Astrocyte (in vitro differentiated cells and primary cell): Measurements from ENCODE around the gene PARK7. TPM values are rescaled to one million over a fixed set of nuclear protein-coding genes. Genes with fewer than 3 reads are reported as not detected.
A peak's percentile ranks its signal among the peaks of the same experiment; 100 is the strongest.

Experiments
- DNase-seq: peaks from one replicate; pipeline ENCODE4 v3.0.0-alpha.2; 2010; ENCODE audit warnings: low read depth
- FAIRE-seq: peaks from 2 replicates; lab custom pipeline; 2011; peaks lifted over from hg19 to GRCh38; lab: Jason Lieb, UNC
- H2AFZ ChIP-seq: 2 replicates; pipeline ENCODE4 v1.6.0; 2012; ENCODE audit warnings: low read depth, low read length, inconsistent platforms
- H3K27ac ChIP-seq: 2 replicates; pipeline ENCODE4 v1.5.1; 2011; ENCODE audit warnings: low read depth, low read length, inconsistent platforms
- H3K27me3 ChIP-seq: 2 replicates; pipeline ENCODE4 v1.6.0; 2011; ENCODE audit warnings: low read length, inconsistent platforms; ENCODE audit not compliant: insufficient read depth
- H3K36me3 ChIP-seq: 2 replicates; pipeline ENCODE4 v1.5.1; 2011; ENCODE audit warnings: low read length, inconsistent platforms; ENCODE audit not compliant: insufficient read depth
- H3K4me1 ChIP-seq: 2 replicates; pipeline ENCODE4 v1.5.1; 2011; ENCODE audit warnings: low read length, inconsistent platforms; ENCODE audit not compliant: insufficient read depth
- H3K4me2 ChIP-seq: 2 replicates; pipeline ENCODE4 v1.6.0; 2012; ENCODE audit warnings: low read length, inconsistent platforms
- H3K4me3 ChIP-seq: 2 replicates; pipeline ENCODE4 v1.5.1; 2011; ENCODE audit warnings: low read depth, mild to moderate bottlenecking, low read length, inconsistent platforms; ENCODE audit not compliant: insufficient read depth
- H3K79me2 ChIP-seq: 2 replicates; pipeline ENCODE4 v1.6.0; 2012; ENCODE audit warnings: mild to moderate bottlenecking, low read length, inconsistent platforms; ENCODE audit not compliant: insufficient read depth
- H3K9ac ChIP-seq: 2 replicates; pipeline ENCODE4 v1.6.0; 2012; ENCODE audit warnings: mild to moderate bottlenecking, low read length, inconsistent platforms
- H3K9me3 ChIP-seq: 2 replicates; pipeline ENCODE4 v1.5.1; 2012; ENCODE audit warnings: low read depth, mild to moderate bottlenecking, low read length, inconsistent platforms; ENCODE audit not compliant: insufficient read depth
- H4K20me1 ChIP-seq: 2 replicates; pipeline ENCODE4 v1.6.0; 2012; ENCODE audit warnings: low read length, inconsistent platforms; ENCODE audit not compliant: insufficient read depth
- H3K27ac Mint-ChIP-seq: one replicate; pipeline ENCODE4 v1.8.0; 2021; ENCODE audit warnings: mild to moderate bottlenecking, mixed read lengths; ENCODE audit not compliant: unreplicated experiment
- H3K27me3 Mint-ChIP-seq: one replicate; pipeline ENCODE4 v1.8.0; 2021; ENCODE audit warnings: low read depth, mixed read lengths; ENCODE audit not compliant: unreplicated experiment
- H3K36me3 Mint-ChIP-seq: one replicate; pipeline ENCODE4 v1.8.0; 2021; ENCODE audit warnings: low read depth, mixed read lengths; ENCODE audit not compliant: unreplicated experiment
- H3K4me1 Mint-ChIP-seq: one replicate; pipeline ENCODE4 v1.8.0; 2021; ENCODE audit warnings: low read depth, mixed read lengths; ENCODE audit not compliant: unreplicated experiment
- H3K4me3 Mint-ChIP-seq: one replicate; pipeline ENCODE4 v1.8.0; 2021; ENCODE audit warnings: mild to moderate bottlenecking, moderate library complexity, mixed read lengths; ENCODE audit not compliant: unreplicated experiment
- H3K9me3 Mint-ChIP-seq: one replicate; pipeline ENCODE4 v1.8.0; 2021; ENCODE audit warnings: mild to moderate bottlenecking, mixed read lengths; ENCODE audit not compliant: unreplicated experiment
- CTCF ChIP-seq: IDR thresholded peaks from 2 replicates; pipeline ENCODE4 v1.5.1; 2011; ENCODE audit warnings: low read depth, mild to moderate bottlenecking, inconsistent platforms, low read length, moderate library complexity; ENCODE audit not compliant: insufficient read depth
- EZH2 ChIP-seq: IDR thresholded peaks from 2 replicates; pipeline ENCODE4 v1.6.1; 2012; ENCODE audit warnings: mild to moderate bottlenecking, low read length, inconsistent platforms; ENCODE audit not compliant: insufficient read depth
- total RNA-seq: library from RNA; stranded (reverse); gene quantifications from 2 replicates; pipeline ENCODE4 v1.2.1, GENCODE V29; 2021

PARK7 gene
- total RNA-seq, 1 donor from 2014 or later = 282 TPM

GRCh38 chr1:8021676-8022266 lies 60.3 kb downstream of the PARK7 start:
- no peak overlapping the region for H2AFZ ChIP-seq
- no peaks in the 10 kb centered on the region for H3K9me3 ChIP-seq
- Mint-ChIP-seq H3K4me1 (peaks cover 63% of the 10 kb centered on the region), H3K4me3 (peak overlapping the region; percentile 54), H3K9me3 (no peaks in the 10 kb centered on the region), H3K27me3 (no peaks in the 10 kb centered on the region), H3K36me3 (peaks cover 4% of the 10 kb centered on the region), H3K27ac (no peak overlapping the region)
- peak overlapping the region; percentile 83 for H3K4me2 ChIP-seq
- FAIRE-seq (no peak), DNase-seq (no peak)
- H3K27me3 ChIP-seq = no peaks in the 10 kb centered on the region
- H4K20me1 ChIP-seq = peaks cover 84% of the 10 kb centered on the region
- peaks cover 68% of the 10 kb centered on the region for H3K4me1 ChIP-seq
- H3K9ac ChIP-seq = peak overlapping the region; percentile 95
- H3K79me2 ChIP-seq = peaks cover 99% of the 10 kb centered on the region
- TF ChIP-seq EZH2 (no peak), CTCF (no peak)
- peak overlapping the region; percentile 98 for H3K4me3 ChIP-seq
- H3K36me3 ChIP-seq = no peaks in the 10 kb centered on the region
- peak overlapping the region; percentile 12 for H3K27ac ChIP-seq

- H3K27me3 Mint-ChIP-seq = no peaks in the 10 kb centered on the region
- Histone ChIP-seq H2AFZ (no peak overlapping the region), H3K79me2 (peaks cover 93% of the 10 kb centered on the region), H3K4me3 (peak overlapping the region; percentile 98), H3K9ac (peak overlapping the region; percentile 95), H3K4me1 (peaks cover 72% of the 10 kb centered on the region), H3K9me3 (no peaks in the 10 kb centered on the region), H3K27me3 (no peaks in the 10 kb centered on the region), H4K20me1 (peaks cover 77% of the 10 kb centered on the region), H3K27ac (no peak overlapping the region), H3K36me3 (no peaks in the 10 kb centered on the region), H3K4me2 (peak overlapping the region; percentile 83)
- H3K27ac Mint-ChIP-seq = peak overlapping the region; percentile 30
- no peak for FAIRE-seq
- H3K4me3 Mint-ChIP-seq = peak overlapping the region; percentile 96
- H3K36me3 Mint-ChIP-seq = peaks cover 4% of the 10 kb centered on the region
- H3K4me1 Mint-ChIP-seq = peaks cover 62% of the 10 kb centered on the region
- no peak for TF ChIP-seq EZH2
- no peak for TF ChIP-seq CTCF
- DNase-seq = no peak
- H3K9me3 Mint-ChIP-seq = no peaks in the 10 kb centered on the region
These were observed 61.1 kb downstream of the PARK7 start for GRCh38 chr1:8022395-8023286.
